Activated naive CD8-positive, alpha-beta T cell (primary cell): ENCODE data around the gene SCN5A.

Source experiments
- H3K27ac Mint-ChIP-seq: one replicate; pipeline ENCODE4 v1.8.0; 2021; ENCODE audit warnings: mixed read lengths
- H3K27me3 Mint-ChIP-seq: one replicate; pipeline ENCODE4 v1.8.0; 2021; ENCODE audit warnings: mixed read lengths
- H3K36me3 Mint-ChIP-seq: one replicate; pipeline ENCODE4 v1.8.0; 2021; ENCODE audit warnings: mixed read lengths
- H3K4me1 Mint-ChIP-seq: one replicate; pipeline ENCODE4 v1.8.0; 2021; ENCODE audit warnings: low read depth, mixed read lengths
- H3K4me3 Mint-ChIP-seq: one replicate; pipeline ENCODE4 v1.8.0; 2021; ENCODE audit warnings: mild to moderate bottlenecking, mixed read lengths
- H3K9me3 Mint-ChIP-seq: one replicate; pipeline ENCODE4 v1.8.0; 2021; ENCODE audit warnings: low read depth, mixed read lengths

Gene SCN5A

DNA sequence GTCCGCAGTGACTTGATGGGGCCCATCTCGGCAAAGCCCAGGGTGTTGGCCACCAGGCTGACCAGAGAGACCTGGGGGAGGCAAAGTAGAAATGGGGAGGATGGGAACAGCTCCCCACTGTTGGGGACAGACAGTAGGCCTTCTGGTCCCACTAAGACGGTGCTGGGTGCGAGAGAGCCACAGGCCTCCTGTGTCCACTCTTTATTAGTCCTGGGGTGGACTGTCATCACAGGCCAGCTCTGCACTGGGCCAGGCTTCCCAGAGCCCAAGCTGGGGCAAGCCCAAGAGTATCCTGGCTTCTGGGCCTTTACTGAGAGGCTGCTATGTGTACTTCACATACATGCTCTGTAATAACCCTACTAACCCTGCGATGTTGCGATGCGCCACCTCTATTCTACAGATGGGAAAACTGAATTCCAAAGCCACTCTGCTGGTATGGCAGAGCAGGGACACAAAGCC, 87.0 kb downstream of the SCN5A start:
- H3K36me3 Mint-ChIP-seq = no peaks in the 10 kb centered on the region
- no peak overlapping the region for H3K4me3 Mint-ChIP-seq
- H3K9me3 Mint-ChIP-seq = no peaks in the 10 kb centered on the region
- H3K4me1 Mint-ChIP-seq = no peaks in the 10 kb centered on the region
- no peak overlapping the region for H3K27ac Mint-ChIP-seq
- no peaks in the 10 kb centered on the region for H3K27me3 Mint-ChIP-seq

- Mint-ChIP-seq H3K9me3 (no peaks in the 10 kb centered on the region), H3K27ac (no peak overlapping the region), H3K4me3 (no peak overlapping the region), H3K27me3 (no peaks in the 10 kb centered on the region), H3K36me3 (no peaks in the 10 kb centered on the region), H3K4me1 (no peaks in the 10 kb centered on the region)
These were observed 87.6 kb downstream of the SCN5A start for GRCh38 chr3:38561746-38562466.

DNA sequence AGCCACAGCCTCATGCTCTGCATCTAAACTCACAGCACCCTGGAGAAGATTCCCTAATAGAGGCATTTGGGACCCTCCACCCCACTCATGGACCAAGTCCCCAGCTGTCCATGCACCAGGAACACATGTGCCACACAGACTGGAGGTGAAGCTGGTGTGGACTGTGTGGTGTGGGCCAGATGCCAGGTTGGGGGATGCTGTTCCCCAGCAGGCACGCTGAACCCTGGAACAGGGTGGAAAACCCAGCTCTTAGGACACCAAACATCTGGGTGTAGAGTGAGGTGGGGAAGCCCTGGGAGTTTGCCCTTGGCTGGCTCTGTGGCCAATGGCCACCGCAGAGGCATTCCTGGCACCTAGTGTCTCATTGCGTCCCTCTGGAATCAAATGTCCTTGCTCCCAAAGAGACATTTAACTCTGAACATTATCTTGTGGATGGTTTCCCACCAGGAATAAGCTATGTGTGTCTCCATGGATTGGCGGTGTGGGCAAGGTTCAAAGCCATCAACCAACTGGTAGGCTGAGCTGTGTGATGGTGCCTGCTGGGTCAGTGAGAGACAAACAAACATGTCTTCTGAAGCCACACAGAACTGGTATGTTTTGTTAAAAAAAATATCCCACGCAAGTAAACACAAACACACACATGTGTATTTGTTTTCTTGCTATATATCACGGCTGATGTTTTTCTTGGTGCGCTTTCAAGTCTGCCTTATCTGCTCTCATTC, 88.3 kb downstream of the SCN5A start:
- Mint-ChIP-seq H3K9me3 (no peaks in the 10 kb centered on the region), H3K27ac (no peak overlapping the region), H3K27me3 (no peaks in the 10 kb centered on the region), H3K4me1 (no peaks in the 10 kb centered on the region), H3K36me3 (no peaks in the 10 kb centered on the region), H3K4me3 (no peak overlapping the region)

- Mint-ChIP-seq H3K9me3 (no peaks in the 10 kb centered on the region), H3K27me3 (no peaks in the 10 kb centered on the region), H3K36me3 (no peaks in the 10 kb centered on the region), H3K4me1 (no peaks in the 10 kb centered on the region), H3K4me3 (no peak overlapping the region), H3K27ac (no peak overlapping the region)
These were observed 89.2 kb downstream of the SCN5A start for GRCh38 chr3:38560284-38560683.

- no peaks in the 10 kb centered on the region for H3K27me3 Mint-ChIP-seq
- H3K4me3 Mint-ChIP-seq = no peak overlapping the region
- H3K4me1 Mint-ChIP-seq = no peaks in the 10 kb centered on the region
- no peaks in the 10 kb centered on the region for H3K36me3 Mint-ChIP-seq
- no peak overlapping the region for H3K27ac Mint-ChIP-seq
- H3K9me3 Mint-ChIP-seq = peaks cover 3% of the 10 kb centered on the region
These were observed 90.6 kb downstream of the SCN5A start for GRCh38 chr3:38558864-38559263.

DNA sequence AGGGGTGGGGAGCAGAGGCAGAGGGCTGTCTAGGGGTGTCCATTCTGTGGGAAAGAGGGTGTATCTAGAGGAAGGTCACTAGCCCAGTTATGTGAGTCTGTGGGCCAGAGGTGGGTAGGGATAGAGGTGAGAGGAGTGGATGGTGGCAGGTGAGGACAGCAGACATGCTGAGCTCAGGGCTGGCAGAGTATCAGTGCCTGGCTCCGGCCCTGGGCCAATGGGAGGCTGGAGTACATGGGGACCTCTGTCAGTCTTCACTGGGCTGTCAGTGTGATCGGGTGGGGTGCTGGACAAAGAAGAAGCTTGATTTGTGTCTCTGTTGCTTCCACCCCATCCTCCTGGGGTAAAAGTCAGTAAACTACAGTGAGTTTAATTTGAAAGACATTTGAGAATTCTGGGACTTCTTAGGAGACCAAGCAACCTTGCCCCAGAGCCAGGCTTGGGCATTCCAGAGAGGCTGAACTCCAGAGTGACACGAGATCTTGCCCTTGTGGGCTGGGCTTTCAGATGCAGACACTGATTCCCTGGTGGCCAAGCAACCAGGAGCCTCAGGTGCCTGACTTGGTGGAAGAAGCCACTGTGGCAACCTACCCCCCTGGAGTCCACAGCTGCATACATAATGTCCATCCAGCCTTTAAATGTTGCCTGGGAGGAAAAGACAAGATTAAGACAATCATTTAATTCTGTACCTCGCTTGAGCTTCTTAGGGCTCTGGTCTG, 92.7 kb downstream of the SCN5A start:
- no peaks in the 10 kb centered on the region for H3K4me1 Mint-ChIP-seq
- H3K27me3 Mint-ChIP-seq = no peaks in the 10 kb centered on the region
- H3K4me3 Mint-ChIP-seq = no peak overlapping the region
- no peak overlapping the region for H3K27ac Mint-ChIP-seq
- peaks cover 3% of the 10 kb centered on the region for H3K9me3 Mint-ChIP-seq
- no peaks in the 10 kb centered on the region for H3K36me3 Mint-ChIP-seq

GRCh38 chr3:38555926-38556325, 93.6 kb downstream of the SCN5A start:
- H3K4me1 Mint-ChIP-seq = no peaks in the 10 kb centered on the region
- no peaks in the 10 kb centered on the region for H3K27me3 Mint-ChIP-seq
- no peak overlapping the region for H3K4me3 Mint-ChIP-seq
- H3K36me3 Mint-ChIP-seq = no peaks in the 10 kb centered on the region
- peaks cover 3% of the 10 kb centered on the region for H3K9me3 Mint-ChIP-seq
- H3K27ac Mint-ChIP-seq = no peak overlapping the region

GRCh38 chr3:38555149-38555840, 94.2 kb downstream of the SCN5A start:
- Mint-ChIP-seq H3K27ac (no peak overlapping the region), H3K4me1 (no peaks in the 10 kb centered on the region), H3K27me3 (no peaks in the 10 kb centered on the region), H3K9me3 (peaks cover 3% of the 10 kb centered on the region), H3K4me3 (no peak overlapping the region), H3K36me3 (no peaks in the 10 kb centered on the region)

- no peaks in the 10 kb centered on the region for H3K36me3 Mint-ChIP-seq
- no peak overlapping the region for H3K4me3 Mint-ChIP-seq
- no peak overlapping the region for H3K27ac Mint-ChIP-seq
- no peaks in the 10 kb centered on the region for H3K4me1 Mint-ChIP-seq
- no peaks in the 10 kb centered on the region for H3K27me3 Mint-ChIP-seq
- H3K9me3 Mint-ChIP-seq = peaks cover 3% of the 10 kb centered on the region
These were observed 95.2 kb downstream of the SCN5A start for GRCh38 chr3:38554127-38554827.

GRCh38 chr3:38553071-38553470, 96.4 kb downstream of the SCN5A start:
- Mint-ChIP-seq H3K27ac (no peak overlapping the region), H3K36me3 (no peaks in the 10 kb centered on the region), H3K27me3 (no peaks in the 10 kb centered on the region), H3K4me1 (no peaks in the 10 kb centered on the region), H3K9me3 (peaks cover 3% of the 10 kb centered on the region), H3K4me3 (no peak overlapping the region)

- Mint-ChIP-seq H3K4me3 (no peak overlapping the region), H3K27me3 (no peaks in the 10 kb centered on the region)
These were observed 97.1 kb downstream of the SCN5A start for GRCh38 chr3:38552364-38552763.

GRCh38 chr3:38551026-38551832, 98.3 kb downstream of the SCN5A start:
- Mint-ChIP-seq H3K4me1 (no peaks in the 10 kb centered on the region), H3K27me3 (no peaks in the 10 kb centered on the region), H3K36me3 (no peaks in the 10 kb centered on the region), H3K27ac (no peak overlapping the region), H3K9me3 (peaks cover 3% of the 10 kb centered on the region), H3K4me3 (no peak overlapping the region)

More at GRCh38 chr3:38552364-38552763, 97.1 kb downstream of the SCN5A start:
- no peaks in the 10 kb centered on the region for H3K4me1 Mint-ChIP-seq
- H3K36me3 Mint-ChIP-seq = no peaks in the 10 kb centered on the region
- no peak overlapping the region for H3K27ac Mint-ChIP-seq
- peaks cover 3% of the 10 kb centered on the region for H3K9me3 Mint-ChIP-seq

DNA sequence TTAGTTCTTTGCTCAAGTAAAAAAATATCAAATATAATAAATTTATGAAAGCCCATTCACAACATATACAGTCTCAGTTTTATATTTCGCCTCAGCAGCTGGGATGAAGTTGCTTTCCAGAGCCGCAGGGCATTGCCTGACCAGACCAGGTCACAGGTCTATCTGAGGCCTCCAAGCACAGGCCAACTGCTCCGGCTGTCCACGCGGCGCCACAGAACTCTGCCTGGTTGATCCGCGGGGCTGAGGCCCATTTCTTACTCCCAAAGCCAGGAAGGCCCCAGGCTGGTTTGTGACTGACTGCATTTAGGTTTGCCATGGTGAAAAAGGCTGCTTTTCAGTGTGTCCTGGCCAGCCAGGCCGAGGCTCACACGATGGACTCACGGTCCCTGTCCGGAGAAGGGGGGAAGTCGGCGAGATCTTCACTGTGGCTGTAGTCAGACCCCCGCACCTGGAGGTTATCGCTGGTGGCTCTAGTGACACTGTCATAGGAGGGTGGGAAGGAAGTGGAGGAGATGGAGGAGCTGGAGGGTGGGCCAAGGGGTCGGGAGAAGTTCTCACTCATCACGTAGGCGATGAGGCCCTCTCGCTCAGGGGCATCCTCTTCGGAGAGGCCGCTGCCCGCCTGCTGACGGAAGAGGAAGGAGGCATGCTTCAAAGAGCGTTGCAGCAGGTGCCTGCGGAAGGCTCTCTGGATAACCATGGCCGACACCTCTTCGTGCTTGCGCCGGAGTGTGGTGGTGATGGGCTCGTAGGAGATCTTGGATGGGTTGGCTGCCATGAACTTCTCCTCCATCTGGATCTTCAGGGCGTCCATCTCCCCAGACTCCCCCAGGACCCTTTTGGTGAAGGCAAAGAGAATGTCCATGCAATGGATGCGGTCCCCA, 99.3 kb downstream of the SCN5A start:
- H3K4me1 Mint-ChIP-seq = no peaks in the 10 kb centered on the region
- peaks cover 3% of the 10 kb centered on the region for H3K9me3 Mint-ChIP-seq
- no peak overlapping the region for H3K4me3 Mint-ChIP-seq
- H3K27me3 Mint-ChIP-seq = no peaks in the 10 kb centered on the region
- H3K36me3 Mint-ChIP-seq = no peaks in the 10 kb centered on the region
- no peak overlapping the region for H3K27ac Mint-ChIP-seq
